Retinal pigment epithelial cell (primary cell): ENCODE results near the gene ST6GALNAC3.

Source experiments
- DNase-seq: peaks from one replicate; pipeline ENCODE4 v3.0.0-alpha.2; 2010; ENCODE audit warnings: low read depth
- H3K4me3 ChIP-seq: 2 replicates; pipeline ENCODE4 v1.5.1; 2011; ENCODE audit warnings: mild to moderate bottlenecking, low read length, control low read depth, moderate library complexity
- TF ChIP-seq, protein P1 (sequence below): conservative IDR thresholded peaks from 2 replicates; pipeline ENCODE4 v1.5.1; 2011; ENCODE audit warnings: low read depth, low read length, control low read depth, inconsistent platforms

ST6GALNAC3 gene

DNA sequence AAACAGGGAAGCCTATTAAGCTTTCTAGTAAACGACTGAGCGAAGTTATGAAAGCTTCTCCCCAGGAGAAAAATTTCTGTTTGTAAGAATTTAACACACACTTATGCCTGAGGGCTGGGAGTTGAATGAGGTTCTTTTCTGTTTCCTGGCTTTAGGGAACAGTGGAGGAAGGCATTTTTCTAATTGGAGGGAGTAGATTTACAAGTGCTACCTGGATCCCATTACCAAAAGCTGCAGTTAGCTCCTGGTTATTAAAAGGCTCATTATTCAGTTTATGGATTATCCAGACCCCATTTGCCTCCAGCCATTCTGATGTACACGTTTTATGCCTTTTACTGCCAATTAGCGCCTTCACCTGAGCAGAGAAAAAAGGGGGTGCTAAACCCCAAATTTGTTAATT is 7.5 kb downstream of the ST6GALNAC3 start:
- TF ChIP-seq, protein P1, sequence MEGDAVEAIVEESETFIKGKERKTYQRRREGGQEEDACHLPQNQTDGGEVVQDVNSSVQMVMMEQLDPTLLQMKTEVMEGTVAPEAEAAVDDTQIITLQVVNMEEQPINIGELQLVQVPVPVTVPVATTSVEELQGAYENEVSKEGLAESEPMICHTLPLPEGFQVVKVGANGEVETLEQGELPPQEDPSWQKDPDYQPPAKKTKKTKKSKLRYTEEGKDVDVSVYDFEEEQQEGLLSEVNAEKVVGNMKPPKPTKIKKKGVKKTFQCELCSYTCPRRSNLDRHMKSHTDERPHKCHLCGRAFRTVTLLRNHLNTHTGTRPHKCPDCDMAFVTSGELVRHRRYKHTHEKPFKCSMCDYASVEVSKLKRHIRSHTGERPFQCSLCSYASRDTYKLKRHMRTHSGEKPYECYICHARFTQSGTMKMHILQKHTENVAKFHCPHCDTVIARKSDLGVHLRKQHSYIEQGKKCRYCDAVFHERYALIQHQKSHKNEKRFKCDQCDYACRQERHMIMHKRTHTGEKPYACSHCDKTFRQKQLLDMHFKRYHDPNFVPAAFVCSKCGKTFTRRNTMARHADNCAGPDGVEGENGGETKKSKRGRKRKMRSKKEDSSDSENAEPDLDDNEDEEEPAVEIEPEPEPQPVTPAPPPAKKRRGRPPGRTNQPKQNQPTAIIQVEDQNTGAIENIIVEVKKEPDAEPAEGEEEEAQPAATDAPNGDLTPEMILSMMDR = no peak
- no peak overlapping the region for H3K4me3 ChIP-seq
- DNase-seq = no peak

GRCh38 chr1:76083189-76083588 is 8.6 kb downstream of the ST6GALNAC3 start:
- TF ChIP-seq, protein P1 = no peak

DNA sequence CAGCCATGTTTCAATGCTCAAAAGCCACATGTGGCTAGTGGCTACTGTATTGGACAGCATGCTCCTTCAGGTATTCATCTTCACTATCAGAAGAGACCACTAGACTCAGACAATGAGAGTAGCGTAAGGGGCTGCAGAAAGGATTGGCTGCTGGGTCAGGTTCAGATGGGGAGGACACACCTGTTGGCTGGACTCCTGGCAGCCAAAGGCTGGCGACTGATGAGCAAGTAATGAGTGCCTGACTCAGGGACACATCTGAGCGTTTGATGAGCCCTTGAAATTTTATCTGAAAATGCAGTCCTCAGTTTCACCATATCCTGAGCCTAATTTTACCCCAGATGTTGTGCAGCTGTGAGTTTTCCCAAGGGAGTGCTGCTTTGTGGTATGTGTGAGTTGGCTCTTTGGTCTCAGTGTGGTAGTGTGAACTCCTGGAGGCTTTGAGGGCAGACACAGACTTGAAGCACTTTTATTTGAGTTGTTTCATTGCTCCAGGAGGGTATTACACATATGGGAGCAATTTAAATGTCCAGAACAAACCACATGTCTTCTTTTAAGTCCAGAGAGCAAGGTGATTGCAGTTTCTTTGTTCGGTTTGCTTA is 9.6 kb downstream of the ST6GALNAC3 start:
- H3K4me3 ChIP-seq = no peak overlapping the region
- TF ChIP-seq, protein P1 = no peak
- no peak for DNase-seq

More at GRCh38 chr1:76083189-76083588, 8.6 kb downstream of the ST6GALNAC3 start:
- no peak for DNase-seq
- H3K4me3 ChIP-seq = no peak overlapping the region

DNA sequence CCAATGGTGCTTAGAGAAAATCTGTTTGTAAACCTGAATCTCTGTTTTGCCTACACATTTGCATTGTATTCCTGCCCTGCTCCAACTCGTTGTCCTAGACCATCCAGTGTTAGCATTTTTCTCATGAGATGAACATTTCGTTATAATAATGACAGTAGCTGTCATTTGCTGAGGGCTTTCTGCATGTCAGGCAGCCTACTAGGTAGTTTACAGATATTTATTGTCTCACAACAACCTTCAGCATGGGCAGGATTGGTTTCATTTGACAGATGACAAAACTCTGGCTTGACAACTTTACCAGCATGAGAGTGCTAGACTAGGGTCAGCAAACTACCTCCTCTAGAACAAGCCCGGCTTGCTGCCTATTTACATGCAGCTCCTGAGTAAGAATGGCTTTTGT is 10.1 kb downstream of the ST6GALNAC3 start:
- TF ChIP-seq, protein P1 = no peak
- no peak overlapping the region for H3K4me3 ChIP-seq
- DNase-seq = no peak

GRCh38 chr1:76086109-76086508 is 11.6 kb downstream of the ST6GALNAC3 start:
- H3K4me3 ChIP-seq = no peak overlapping the region
- DNase-seq = no peak
- TF ChIP-seq, protein P1 = no peak

DNA sequence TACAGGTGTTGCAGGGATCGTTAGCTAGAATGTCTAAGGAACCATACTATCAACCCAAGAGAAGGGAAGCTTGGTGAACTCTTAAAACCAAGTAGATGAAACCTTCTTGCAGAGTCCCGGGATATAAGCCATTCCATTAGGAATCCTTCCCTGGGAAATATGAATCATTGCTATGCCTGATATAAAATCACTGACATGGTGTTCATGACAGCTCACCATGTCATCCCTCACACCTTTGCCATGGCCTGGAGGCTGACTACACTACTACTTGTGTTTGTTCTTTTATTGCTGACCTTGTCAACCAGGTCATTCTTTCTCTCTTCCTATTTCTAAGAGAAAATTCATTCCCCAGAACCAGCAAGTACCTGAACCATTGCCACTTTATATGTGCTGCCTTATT is 12.1 kb downstream of the ST6GALNAC3 start:
- no peak for DNase-seq
- TF ChIP-seq, protein P1 = no peak
- H3K4me3 ChIP-seq = no peak overlapping the region

DNA sequence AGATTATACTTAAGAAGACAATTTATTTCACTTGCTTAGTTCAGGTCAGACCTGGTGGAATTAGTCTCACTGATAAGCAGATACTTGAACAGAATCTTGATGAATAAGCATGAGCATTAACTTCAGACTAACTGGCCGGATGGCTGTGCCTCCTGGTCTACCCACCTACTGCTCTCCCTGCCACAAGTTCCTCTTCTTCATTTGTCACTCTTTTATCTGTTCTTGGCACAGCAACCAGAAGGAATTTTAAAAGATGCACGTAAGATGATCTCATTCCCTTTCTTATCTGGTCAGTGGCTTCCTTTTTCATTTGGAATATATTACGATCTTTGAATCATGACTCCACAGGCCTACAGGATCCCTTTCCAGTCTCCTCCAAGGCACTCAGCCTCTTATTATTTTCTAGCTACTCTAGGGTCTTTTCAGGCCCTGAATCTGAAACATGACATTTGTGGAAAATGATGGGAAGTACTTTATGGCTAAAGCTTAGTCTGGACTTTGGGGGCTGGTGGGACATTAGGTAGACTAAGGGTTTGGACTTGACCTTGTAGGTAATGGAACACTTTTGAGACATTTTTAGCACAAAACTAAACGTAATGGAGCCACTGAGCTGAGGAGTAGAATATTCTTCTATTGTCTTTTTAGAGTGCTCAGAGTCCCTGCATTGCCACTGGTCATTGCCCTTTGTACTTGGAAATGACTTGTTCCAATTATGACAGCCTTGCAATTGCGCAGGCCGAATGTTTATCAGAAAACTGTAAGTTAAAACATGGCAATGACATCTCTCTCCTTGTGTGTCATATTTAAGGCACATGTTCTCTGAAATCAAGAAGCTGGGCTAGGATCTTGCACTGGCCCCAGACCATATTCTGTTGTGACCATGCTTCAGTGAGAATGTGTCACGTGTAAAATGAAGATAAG is 16.0 kb downstream of the ST6GALNAC3 start:
- no peak overlapping the region for H3K4me3 ChIP-seq
- TF ChIP-seq, protein P1 = no peak
- no peak for DNase-seq
